ENCODE results near the gene ZNF750. TPM values are rescaled to one million over a fixed set of nuclear protein-coding genes. Genes with fewer than 3 reads are reported as not detected.
A peak's percentile ranks its signal among the peaks of the same experiment; 100 is the strongest.

The ZNF750 gene
- polyA plus RNA-seq (2013, experiment 1 of 2; ENCODE audit: insufficient read length): not detected
- 0.25 TPM for polyA plus RNA-seq (2013, experiment 2 of 2; ENCODE audit: insufficient read length)

GRCh38 chr17:82839617-82840292 is at the start of gene ZNF750:
Gene ZNF750, minus strand, starts transcription at chr17:82840022. Its CDS starts 7,568 bp downstream, at chr17:82832454.
- DNase-seq: no peak

- DNase-seq: no peak
These were observed 49.0 kb upstream of the ZNF750 start for GRCh38 chr17:82888583-82889495.

DNA sequence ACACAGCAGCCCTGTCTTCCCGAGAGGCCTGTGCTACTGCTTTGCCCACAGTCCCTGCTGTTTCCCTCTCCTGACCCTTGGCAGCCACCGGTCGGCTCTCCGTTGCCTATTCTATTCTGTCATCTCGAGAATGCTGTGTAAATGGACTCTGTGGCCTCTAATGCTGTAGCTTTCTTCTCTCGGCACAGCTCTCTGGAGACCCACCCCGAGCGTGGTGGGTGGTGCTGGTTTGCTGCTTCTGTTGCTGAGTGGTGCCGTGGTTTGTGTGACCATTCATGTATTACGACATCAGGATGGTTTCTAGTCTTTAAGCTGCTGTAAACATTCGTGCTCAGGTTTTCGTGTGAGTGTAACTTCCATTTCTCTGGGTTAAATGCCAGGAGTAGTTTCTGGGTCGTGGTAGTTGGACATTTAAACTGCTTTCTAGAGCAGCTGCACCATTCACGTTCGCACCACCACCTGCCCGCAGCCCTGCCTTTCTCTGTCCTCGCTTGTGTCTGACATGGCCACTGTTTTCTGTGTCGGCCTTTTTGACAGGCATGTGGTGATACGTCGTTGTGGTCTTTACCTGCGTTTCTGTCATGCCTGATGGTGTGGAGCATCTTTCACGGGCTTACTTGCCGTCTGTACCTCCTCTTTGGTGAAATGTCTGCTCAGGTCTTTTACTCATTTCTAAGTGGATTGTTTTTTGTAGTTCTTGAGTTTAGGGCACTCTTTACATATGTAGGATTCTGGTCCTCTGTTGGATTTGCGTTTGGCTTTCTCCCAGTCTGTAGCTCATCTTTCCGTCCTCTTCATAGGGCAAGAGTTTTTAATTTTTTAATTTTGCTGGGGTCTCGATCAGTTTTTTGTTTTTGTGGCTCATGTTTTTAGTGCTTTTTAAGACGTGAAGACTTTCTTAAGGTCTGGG is 47.7 kb upstream of the ZNF750 start:
- no peak for DNase-seq

GRCh38 chr17:82884970-82885353 is 45.1 kb upstream of the ZNF750 start:
- DNase-seq: no peak

DNA sequence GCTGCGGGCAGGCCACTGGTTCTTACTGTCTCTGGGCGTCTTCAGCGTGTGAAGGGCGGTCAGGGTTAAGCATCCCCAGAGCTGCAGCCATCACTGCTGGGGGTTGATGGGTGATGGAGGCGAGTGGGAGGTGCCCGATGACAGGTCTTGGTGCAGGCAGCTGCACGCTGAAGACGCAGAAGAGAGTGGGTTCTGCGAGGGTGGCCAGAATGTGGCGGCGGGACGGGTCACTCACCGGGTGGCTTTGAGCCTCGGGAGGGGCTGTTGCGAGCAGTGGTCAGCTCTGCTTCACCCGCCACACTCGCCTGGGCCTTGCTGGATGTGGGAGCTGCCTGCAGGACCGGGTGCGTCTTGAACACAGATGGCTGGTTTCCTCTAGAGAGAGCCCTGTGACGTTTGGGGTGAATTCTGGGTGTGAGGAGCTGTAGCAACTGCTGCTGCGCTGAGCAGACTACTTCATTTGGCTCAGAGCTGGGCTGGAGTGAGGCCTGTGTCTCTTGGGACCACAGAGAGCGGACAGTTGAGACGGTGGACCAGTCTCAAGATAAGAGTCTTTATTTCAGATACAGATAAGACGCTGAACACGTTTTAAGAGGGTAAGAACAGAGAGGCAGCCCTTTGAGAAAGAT is 44.6 kb upstream of the ZNF750 start:
- no peak for DNase-seq

DNA sequence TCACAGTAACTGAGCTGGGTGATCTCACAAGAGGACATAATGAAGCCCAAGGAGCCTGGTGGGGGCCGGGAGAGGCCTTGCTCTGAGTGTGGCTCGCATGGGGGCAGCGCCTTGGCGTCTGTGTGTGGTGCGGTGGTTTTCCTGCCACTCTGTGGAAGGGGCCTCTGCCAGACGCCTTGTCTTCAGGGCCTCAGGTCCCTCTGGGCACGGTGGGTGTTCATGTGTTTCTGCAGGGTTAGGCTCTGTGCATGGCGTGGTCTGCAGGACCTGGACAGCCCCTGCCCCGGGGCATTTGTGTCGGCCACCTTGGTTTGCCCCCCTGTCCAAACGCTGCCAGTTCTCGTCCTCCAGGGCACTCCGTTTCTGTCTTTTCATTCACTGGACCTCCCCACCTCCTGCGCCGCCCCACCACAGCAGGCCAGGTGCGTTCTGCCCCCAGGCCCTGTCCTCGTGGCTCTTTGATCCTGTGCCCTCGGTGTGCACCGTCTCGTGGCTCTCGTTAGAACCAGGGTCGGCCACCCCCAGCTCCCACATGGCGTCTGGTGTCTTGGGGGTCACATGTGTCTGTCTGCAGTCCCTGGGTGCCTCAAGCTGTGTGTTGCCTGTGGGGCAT is 43.7 kb upstream of the ZNF750 start:
- DNase-seq: no peak

DNA sequence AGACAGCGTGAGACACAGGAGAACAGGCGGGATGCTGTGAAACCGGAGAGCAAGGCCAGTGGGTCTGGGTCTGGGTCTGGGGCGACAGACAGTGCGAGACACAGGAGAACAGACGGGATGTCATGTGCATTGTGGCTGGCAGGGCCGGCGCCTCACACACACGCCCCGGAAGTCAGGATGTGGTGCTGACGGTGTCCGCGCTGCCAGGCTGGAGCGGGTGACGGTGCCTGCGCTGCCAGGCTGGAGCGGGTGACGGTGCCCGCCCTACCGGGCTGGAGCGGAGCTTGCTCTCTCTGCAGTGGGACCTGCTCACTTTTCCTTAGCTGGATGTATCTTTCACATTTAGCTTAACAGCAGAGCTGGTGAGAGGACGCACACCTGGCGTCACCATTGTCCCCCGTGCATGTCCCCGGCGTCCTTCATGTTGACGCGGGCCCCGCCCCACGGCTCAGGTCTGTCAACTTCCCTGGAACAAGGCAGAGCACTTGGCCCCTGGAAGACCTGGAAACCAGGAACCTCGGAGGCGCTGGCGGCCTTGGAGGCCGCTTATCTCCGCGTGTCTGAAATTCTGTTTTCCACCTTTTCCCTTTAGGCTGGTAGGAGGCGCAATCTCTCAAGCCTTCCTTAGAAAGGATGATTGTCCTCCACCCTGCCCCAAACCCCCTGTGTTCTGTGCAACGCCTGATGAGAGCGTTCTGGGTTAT is 43.0 kb upstream of the ZNF750 start:
- DNase-seq: no peak

DNA sequence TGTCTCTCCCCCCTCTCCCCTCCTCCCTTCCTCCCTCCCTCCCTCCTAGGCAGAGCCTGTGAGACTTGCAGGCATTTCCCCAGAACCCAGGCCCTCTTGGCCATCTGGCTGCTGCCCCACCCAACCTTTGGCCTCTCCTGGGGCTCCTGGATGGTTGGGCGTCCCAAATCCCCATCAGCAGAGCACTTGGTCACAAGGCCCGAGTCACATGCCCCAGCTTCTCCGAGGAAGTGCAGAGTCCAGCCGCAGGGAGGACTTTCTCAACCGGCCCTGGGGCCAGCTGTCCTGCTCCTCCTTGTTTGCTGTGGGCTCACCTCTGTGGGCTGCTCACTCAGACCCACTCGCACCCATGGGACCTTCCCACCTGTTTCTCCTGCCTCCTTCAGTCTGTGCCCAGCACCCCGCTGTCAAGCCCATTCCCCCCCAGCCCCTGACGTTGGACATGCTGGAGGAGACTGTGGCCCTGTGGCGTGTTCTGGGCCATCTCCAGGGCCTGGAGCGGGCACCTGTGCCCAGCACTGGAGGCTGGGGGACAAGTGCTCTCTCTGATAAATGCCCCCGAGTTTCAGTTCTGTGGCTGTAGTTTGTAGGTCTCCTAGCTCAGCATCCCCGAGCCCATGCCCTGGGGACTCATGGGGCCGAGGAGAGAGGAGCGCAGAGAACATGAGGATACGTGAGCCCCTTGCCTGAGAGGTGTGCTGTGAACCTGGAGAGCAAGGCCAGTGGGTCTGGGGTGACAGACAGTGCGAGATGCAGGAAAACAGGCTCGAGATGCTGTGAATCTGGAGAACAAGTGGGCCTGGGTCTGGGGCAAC is 42.3 kb upstream of the ZNF750 start:
- no peak for DNase-seq

- no peak for DNase-seq
These were observed 41.6 kb upstream of the ZNF750 start for GRCh38 chr17:82881324-82881823.

- no peak for DNase-seq
These were observed 41.0 kb upstream of the ZNF750 start for GRCh38 chr17:82880620-82881323.

- no peak for DNase-seq
These were observed 39.4 kb upstream of the ZNF750 start for GRCh38 chr17:82879241-82879640.

- no peak for DNase-seq
These were observed 38.7 kb upstream of the ZNF750 start for GRCh38 chr17:82878527-82878926.

DNA sequence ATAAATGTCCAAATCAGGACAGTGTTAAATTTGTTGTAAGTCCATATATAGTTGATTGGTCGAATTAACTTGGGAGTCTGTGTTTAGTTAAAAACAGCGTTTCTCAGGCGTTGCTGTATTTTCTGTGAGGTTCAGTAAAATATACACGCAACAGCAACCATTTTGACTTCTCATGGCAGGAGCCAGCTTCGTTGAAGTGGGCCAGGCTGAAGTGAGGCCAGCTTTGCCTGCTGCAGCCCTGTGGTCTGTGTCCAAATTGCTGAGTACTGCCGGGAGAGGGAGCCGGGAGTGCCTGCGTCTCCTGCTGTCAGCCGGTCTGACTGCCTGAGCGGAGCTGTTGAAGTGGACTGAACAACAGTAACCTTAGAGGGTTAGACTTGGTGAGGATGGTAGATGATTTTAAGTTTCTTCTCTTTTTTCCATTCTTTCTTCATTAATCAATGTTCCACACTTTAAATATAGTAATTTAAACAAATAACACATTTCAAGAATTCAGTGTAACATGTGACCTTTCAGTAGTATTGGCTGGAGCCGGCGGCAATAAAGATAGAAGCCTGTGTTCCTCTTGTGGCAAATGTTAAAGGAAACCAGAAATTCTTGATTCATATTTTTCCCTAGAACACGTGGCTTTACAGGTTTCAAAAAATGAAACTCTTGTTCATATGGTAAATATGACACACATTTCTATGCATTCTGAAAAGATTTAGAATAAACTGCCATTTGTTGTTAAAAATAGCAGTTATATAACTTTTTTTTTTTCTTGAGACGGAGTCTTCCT is 37.0 kb upstream of the ZNF750 start:
- DNase-seq: peak; percentile 70

GRCh38 chr17:82876149-82876548 is 36.3 kb upstream of the ZNF750 start:
- DNase-seq: no peak

DNA sequence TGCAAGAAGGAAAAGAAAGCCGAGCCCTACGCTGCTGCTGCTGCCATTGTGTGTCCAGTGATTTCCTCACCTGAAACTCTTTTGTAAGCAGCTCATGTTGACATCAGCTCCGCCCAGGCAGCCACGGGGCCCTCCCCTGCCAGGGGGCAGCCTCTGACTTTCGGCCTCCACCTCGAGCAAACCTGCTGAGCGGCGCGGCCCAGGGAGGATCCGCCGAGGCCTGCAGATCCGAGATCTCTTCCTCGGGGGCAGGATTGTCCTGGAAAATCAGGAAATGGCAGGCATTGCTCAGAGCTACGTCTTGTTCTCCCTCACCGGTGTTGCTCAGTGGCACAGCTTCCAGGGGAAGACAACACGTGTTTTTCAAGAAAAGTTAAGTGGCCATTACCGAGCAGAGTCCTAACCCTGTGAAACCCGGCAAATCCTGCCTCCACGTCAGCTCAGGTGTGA is 35.6 kb upstream of the ZNF750 start:
- no peak for DNase-seq

- no peak for DNase-seq
These were observed 34.4 kb upstream of the ZNF750 start for GRCh38 chr17:82874011-82874835.

GRCh38 chr17:82873521-82873920 is 33.7 kb upstream of the ZNF750 start:
- DNase-seq: no peak
